GM12801 (cell line): ENCODE results near the gene DOCK9.

Experiments used
- TF ChIP-seq, protein P1 (sequence below): IDR thresholded peaks from one replicate; pipeline ENCODE4 v1.5.1; 2011; ENCODE audit warnings: control low read depth; ENCODE audit not compliant: insufficient read length; ENCODE audit errors: extremely low read depth

The DOCK9 gene

DNA sequence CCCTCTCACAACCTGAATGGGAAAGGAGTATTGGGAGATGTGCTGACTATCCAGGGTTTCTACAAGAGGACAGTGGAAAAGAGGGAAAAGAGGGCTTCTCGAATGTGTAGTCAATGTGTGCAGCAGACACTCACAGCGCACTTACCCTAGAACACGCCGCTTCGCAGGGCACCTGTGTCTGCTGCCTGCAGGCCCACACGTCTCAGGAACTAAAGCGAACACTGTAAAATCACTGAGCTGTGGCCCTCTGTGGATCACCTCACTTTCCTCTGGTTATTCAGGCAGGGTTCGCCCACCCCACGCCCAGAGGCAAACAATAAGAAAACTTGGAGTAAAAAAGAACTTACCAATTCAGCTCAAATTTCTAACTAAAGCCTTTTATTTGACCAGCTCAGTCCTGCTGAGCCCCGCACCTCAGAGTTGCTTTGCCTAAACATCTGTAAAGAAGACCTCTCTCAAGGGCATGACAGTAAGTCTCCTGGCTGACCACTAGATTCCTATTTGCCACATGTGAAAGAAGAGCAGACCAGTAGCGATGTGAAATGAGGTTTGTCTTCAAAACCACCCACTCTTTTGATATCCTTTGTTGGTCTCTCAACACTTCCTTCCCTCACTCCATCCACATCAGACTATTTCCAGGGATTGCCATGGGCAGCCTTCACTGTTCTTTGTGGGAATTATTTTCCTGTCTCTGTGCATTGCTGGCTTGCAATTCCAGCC lies 19.3 kb upstream of the DOCK9 start:
- TF ChIP-seq, protein P1, sequence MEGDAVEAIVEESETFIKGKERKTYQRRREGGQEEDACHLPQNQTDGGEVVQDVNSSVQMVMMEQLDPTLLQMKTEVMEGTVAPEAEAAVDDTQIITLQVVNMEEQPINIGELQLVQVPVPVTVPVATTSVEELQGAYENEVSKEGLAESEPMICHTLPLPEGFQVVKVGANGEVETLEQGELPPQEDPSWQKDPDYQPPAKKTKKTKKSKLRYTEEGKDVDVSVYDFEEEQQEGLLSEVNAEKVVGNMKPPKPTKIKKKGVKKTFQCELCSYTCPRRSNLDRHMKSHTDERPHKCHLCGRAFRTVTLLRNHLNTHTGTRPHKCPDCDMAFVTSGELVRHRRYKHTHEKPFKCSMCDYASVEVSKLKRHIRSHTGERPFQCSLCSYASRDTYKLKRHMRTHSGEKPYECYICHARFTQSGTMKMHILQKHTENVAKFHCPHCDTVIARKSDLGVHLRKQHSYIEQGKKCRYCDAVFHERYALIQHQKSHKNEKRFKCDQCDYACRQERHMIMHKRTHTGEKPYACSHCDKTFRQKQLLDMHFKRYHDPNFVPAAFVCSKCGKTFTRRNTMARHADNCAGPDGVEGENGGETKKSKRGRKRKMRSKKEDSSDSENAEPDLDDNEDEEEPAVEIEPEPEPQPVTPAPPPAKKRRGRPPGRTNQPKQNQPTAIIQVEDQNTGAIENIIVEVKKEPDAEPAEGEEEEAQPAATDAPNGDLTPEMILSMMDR = no peak

DNA sequence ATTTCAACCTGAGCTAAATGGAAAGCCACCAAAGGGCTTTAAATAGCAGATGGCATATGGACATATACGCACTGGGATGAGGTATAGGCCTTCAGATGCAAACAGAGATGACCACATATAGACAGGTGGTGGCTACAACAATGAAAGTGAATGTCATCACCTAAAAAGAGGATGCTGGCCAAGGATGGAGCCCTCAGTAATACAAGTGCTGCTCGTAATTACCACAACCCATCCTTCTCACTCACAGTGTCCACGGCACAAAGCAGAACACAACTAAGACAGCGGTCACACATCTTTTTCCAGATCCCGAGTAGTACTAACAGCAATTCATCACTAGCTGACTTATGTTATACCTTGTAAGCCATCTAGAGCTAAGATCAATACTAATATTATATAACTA lies 18.2 kb upstream of the DOCK9 start:
- TF ChIP-seq, protein P1 = no peak

DNA sequence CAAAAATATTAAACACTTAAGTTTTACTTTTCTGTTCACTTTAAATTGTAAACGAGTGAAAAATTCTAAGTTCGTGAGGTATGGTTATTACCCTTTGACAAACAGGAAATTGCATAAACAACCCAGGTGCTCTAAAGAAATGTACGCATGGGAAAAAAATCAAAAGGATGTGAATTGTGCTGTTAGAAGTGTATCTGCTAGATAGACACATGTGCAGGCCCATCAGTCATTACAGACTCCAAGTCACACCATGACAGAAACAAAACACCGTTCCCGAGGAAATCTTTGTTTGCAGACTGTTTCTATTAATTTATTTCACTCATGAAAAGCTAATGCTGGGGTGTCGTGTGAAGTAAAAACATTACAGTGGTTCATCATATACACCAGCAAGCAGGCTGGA lies 17.0 kb upstream of the DOCK9 start:
- TF ChIP-seq, protein P1 = no peak

DNA sequence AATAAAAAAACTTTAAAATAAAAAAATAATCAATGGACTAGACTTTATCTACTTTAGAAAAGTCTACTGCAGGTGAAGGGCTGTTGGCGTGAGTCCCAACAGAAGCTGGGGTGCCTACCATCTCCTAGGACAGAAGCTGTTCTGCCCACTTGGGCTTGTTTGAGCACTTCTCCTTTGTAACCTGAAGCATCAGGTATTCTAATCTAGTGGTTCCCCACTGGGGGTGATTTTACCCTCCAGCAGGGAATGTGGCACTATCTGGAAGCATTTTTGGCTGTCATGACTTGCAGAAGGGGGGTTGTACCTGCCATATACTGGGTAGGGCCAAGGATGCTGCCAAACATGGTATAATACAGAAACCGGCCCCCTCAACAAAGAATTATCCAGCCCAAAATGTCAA lies 16.2 kb upstream of the DOCK9 start:
- TF ChIP-seq, protein P1 = no peak

DNA sequence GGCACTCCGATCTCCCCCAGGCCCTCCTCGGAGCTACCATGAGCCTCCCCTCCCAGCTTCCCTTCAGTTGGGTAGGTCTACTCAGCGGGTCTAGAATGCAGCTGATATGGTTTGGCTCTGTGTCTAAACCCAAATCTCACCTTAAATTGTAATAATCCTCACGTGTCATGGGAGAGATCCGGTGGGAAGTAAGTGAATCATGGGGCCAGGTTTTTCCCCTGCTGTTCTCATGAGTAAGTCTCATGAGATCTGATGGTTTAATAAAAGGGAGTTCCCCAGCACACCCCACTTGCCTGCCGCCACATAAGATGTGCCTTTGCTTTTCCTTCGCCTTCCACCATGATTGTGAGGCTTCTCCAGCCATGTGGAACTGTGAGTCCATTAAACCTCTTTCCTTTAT lies 14.5 kb upstream of the DOCK9 start:
- TF ChIP-seq, protein P1 = no peak

DNA sequence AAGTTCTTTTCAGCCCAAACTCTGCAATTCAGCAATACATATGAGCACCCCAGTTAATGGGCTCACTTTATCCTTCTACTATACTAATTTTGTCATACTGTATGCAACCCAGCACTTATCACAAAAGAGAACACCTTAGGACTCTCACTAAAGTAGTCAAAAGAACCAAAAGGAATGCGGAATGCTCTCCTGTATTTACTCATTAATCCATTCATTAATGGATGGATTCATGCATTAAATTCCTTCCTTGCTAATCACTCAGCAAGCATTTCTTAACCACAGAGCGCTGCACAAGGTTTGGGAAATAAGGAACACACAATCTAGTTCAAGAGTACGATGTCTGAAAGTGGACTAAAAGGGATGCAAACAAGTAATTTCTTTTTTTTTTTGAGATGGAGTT lies 12.8 kb upstream of the DOCK9 start:
- TF ChIP-seq, protein P1 = no peak

DNA sequence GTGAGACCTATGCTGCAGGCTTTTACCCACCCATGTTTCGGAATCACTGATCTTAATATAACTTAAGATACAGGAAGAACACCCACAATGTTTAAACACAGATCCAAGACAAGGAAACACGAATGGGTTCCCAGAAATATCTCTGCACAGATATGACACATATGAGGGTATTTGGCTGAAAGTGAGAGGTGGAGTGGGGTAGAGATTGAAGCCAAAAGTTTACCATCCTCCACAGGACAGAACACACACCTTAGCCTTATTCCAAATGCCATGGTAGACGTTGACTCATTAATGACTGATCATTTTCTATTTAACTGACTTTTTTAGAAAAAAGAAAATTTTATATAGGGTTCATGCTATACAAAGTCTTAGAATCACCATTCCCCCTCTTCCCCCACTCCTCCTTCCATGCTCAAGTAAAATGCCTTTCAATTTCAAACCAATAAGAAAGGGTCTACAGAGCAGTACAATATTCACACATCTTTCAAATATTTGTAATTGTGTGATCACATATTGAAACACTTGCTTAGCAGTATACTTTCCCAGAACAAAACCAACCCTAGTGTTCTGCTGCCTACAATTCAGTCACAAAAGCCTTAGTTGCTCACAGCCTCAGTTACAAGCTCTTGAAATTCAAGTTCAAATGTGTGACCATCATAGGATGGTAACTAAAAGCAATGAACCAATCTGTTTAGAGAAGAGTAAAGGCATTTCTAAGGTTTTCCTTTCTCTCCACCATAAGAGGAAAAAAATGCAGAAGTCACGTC lies 11.8 kb upstream of the DOCK9 start:
- TF ChIP-seq, protein P1 = no peak
